ENCODE measurements around the gene CUL3. TPM values are rescaled to one million over a fixed set of nuclear protein-coding genes. Genes with fewer than 3 reads are reported as not detected.

CUL3 gene
- total RNA-seq, 2 donors from 2014 or later: 68.9 to 120 TPM

DNA sequence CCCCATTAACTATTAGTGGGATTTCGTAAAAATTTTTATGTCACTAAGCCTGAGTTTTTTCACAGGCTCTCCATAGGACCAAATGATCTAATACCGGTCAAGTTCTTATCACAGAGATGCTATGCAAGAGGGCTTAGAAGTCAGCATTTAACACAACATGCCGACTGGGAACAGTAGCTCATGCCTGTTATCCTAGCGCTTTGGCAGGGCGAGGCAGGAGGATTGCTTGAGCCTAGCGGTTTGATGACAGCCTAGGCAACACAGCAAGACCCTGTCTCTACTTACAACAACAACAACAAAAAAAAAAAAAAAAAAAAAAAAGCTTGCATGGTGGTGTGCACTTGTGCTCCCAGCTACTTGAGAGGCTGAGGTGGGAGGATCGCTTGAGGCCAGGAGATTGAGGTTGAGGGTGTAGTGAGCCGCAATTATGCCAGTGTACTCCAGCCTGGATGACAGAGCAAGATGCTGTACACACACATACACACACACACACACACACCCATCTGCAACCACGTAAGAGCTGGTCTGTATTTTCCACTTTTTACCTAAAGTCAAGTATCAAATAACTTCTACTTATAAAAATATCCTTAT, 115.7 kb downstream of the CUL3 start:
- H3K36me3 Mint-ChIP-seq: no peaks in the 10 kb centered on the region
- DNase-seq (ENCODE audit: low spot score in 2 of 2) (no peak), ATAC-seq (no peak)
- peaks cover 0 to under 1% of the 10 kb centered on the region in 2 donors for H3K9me3 Mint-ChIP-seq
- H3K27ac Mint-ChIP-seq: no peak overlapping the region

- no peaks in the 10 kb centered on the region for H3K36me3 Mint-ChIP-seq
- DNase-seq (ENCODE audit: low spot score in 2 of 2): no peak
- peak in 1 of 2 donors; percentile 26 for ATAC-seq
- no peak overlapping the region for H3K27ac Mint-ChIP-seq
- H3K9me3 Mint-ChIP-seq: peaks cover 7 to 8% of the 10 kb centered on the region in 2 donors
Measured at GRCh38 chr2:224466304-224466895, 118.8 kb downstream of the CUL3 start.

- peaks cover 13 to 20% of the 10 kb centered on the region in 2 donors for H3K9me3 Mint-ChIP-seq
- DNase-seq (ENCODE audit: low spot score in 2 of 2): no peak
- no peak overlapping the region for H3K27ac Mint-ChIP-seq
- H3K36me3 Mint-ChIP-seq: peaks cover 0 to 9% of the 10 kb centered on the region in 2 donors
- no peak for ATAC-seq
Measured at GRCh38 chr2:224461391-224461790, 123.8 kb downstream of the CUL3 start.

DNA sequence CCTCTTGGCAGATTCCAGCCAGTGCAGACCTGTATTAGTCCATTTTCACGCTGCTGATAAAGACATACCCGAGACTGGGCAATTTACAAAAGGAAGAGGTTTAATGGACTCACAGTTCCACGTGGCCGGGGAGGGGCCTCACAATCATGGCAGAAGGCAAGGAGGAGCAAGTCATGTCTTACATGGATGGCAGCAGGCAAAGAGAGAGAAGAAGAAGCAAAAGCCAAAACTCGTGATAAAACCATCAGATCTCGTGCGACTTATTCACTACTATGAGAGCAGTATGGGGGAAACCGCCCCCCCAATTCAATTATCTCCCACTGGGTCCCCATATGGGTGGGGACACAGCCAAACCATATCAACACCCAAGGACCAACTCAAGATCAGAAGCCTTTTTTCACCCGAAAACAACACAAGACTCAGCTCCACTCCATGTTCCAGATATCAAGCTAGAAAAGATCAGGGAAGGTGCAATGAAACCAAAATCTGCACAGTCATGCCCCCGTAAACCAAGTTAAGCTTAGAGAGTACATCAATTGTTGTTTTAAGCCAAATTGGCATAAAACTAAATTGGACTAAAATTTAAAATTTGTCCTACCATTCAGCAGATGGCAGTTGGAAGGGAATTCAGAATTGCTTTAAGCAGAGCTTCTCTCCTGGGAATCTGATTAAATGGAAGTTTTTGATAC, 127.6 kb downstream of the CUL3 start:
- DNase-seq (ENCODE audit: low spot score in 2 of 2) (no peak), ATAC-seq (no peak)
- H3K9me3 Mint-ChIP-seq: peaks cover 7 to 15% of the 10 kb centered on the region in 2 donors
- peaks cover 0 to 9% of the 10 kb centered on the region in 2 donors for H3K36me3 Mint-ChIP-seq
- H3K27ac Mint-ChIP-seq: no peak overlapping the region

- peaks cover 7 to 12% of the 10 kb centered on the region in 2 donors for H3K9me3 Mint-ChIP-seq
- ATAC-seq: no peak
- H3K27ac Mint-ChIP-seq: no peak overlapping the region
Measured at GRCh38 chr2:224453892-224454291, 131.3 kb downstream of the CUL3 start.

DNA sequence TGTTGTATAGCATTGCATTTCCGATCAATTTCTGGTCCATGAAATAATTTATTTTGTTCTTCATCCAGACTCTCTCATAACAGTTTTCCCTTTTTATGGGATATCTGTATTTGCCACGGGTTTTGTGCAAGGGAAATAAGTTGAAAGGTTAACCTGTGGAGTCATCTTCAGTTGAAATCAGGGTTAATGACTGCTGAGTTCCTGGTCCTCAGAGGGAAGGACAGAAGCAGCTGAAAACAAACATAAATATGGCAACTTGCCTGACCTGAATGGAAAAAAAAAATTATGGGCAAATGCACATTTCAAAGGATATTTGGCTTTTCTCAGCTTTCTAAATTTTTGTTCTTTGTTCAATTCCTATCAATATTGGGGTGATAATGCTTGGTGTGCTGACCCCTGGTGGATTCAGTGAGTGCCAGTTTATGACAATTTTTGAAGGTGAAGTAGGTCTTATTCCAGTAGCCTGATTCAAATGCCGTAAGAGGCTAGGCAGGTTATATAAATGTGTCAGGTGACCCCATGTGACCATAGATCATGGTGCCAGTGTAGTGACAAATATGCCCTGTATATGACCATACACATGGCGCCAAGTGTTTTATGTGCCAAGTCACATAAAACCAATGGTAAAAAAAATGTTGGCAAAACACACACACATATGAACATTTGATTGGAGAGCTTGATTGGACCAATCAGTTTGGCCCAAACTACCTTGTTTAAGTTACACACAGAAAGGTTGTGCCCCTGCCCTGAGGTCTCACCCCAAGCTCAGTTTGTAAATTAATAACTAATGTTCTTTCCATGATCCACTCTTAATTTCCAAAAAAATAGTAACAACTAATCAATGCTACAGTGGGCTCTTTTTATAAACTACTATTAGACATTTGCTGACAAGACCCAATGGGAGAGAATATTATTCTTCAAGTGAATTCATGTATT, 135.7 kb downstream of the CUL3 start:
- peak in 1 of 2 donors; percentile 64 for ATAC-seq
- H3K27ac Mint-ChIP-seq: no peak overlapping the region

More at GRCh38 chr2:224453892-224454291, 131.3 kb downstream of the CUL3 start:
- peaks cover 0 to 9% of the 10 kb centered on the region in 2 donors for H3K36me3 Mint-ChIP-seq
- DNase-seq (ENCODE audit: low spot score in 2 of 2): no peak

GRCh38 chr2:224448236-224448635, 136.9 kb downstream of the CUL3 start:
- no peaks in the 10 kb centered on the region for H3K9me3 Mint-ChIP-seq
- peaks cover 8 to 9% of the 10 kb centered on the region in 2 donors for H3K36me3 Mint-ChIP-seq
- ATAC-seq: no peak
- H3K27ac Mint-ChIP-seq: no peak overlapping the region
- no peak for DNase-seq (ENCODE audit: low spot score in 2 of 2)

More for the DNA sequence above, 135.7 kb downstream of the CUL3 start:
- no peak for DNase-seq (ENCODE audit: low spot score in 2 of 2)
- Mint-ChIP-seq H3K9me3 (no peaks in the 10 kb centered on the region), H3K36me3 (no peaks in the 10 kb centered on the region)

DNA sequence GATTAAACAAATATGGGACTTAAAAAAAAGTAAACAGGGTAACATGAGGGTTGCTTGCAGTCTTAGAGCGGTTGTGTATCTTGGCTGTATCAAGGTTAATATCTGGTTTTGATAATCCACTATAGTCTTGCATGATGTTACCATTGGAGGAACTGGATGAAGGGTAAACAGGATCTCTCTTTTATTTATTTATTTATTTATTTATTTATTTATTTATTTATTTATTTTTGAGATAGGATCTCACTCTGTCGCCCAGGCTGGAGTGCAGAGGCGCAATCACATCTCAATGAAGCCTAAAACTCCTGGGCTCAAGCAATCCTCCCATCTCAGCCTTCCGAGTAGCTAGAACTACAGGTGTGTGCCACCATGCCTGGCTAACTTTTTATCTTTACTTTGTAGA, 140.4 kb downstream of the CUL3 start:
- Mint-ChIP-seq H3K9me3 (no peaks in the 10 kb centered on the region), H3K36me3 (peaks cover 17 to 24% of the 10 kb centered on the region in 2 donors), H3K27ac (no peak overlapping the region)
- ATAC-seq (no peak), DNase-seq (ENCODE audit: low spot score in 2 of 2) (no peak)

DNA sequence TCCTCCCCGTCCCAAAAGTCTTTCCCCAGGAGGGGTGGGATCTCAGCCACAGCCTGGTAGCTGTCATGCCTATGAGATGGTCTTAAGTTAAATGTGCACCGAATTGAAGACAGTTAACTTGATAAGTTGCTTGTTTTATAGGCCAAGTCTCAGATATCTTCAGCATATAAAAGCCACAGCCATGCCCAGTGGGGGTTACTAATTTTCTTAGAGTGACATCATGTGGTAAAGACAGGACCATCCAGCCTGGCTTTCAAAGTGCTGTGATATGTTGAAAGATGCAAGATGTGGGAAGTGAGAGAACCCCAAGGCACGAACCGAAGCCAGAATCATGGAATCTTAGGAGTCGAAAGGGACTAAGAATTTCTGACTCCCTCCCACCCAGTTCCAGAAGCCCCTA, 141.1 kb downstream of the CUL3 start:
- no peak overlapping the region for H3K27ac Mint-ChIP-seq
- no peak for DNase-seq (ENCODE audit: low spot score in 2 of 2)
- no peaks in the 10 kb centered on the region for H3K9me3 Mint-ChIP-seq
- H3K36me3 Mint-ChIP-seq: peaks cover 17 to 24% of the 10 kb centered on the region in 2 donors
- ATAC-seq: no peak

- DNase-seq (ENCODE audit: low spot score in 2 of 2) (peak in 1 of 2 donors; percentile 8), ATAC-seq (peak; percentile 37 to 38)
- no peaks in the 10 kb centered on the region for H3K9me3 Mint-ChIP-seq
- H3K36me3 Mint-ChIP-seq: peaks cover 17 to 24% of the 10 kb centered on the region in 2 donors
- H3K27ac Mint-ChIP-seq: peak overlapping the region in 1 of 2 donors; percentile 79
Measured at GRCh38 chr2:224442071-224442967, 142.8 kb downstream of the CUL3 start.

- Mint-ChIP-seq H3K9me3 (no peaks in the 10 kb centered on the region), H3K36me3 (peaks cover 17 to 24% of the 10 kb centered on the region in 2 donors), H3K27ac (peak overlapping the region in 1 of 2 donors; percentile 26)
- ATAC-seq: no peak
- no peak for DNase-seq (ENCODE audit: low spot score in 2 of 2)
Measured at GRCh38 chr2:224440988-224441387, 144.2 kb downstream of the CUL3 start.

DNA sequence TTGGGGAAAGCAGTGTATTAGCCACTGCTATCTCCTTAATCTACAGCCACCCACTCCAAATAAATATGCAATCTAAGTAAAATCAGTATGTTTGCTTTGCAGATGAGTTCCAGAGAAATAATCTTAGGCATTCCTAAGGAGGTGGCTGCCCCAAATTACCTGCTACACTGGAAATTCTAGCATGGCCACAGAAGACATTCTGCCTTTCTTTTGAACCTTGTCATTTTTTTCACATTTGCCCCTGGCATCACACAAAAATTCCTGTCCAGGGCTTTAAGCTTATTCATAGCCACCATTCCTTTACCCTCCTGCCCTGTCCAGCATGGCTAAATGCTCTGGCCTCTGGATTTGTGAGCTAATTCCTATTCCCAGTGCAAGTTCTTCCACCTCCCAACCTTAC, 146.4 kb downstream of the CUL3 start:
- no peak overlapping the region for H3K27ac Mint-ChIP-seq
- H3K36me3 Mint-ChIP-seq: peaks cover 13 to 21% of the 10 kb centered on the region in 2 donors
- no peaks in the 10 kb centered on the region for H3K9me3 Mint-ChIP-seq
- ATAC-seq (no peak), DNase-seq (ENCODE audit: low spot score in 2 of 2) (no peak)

GRCh38 chr2:224436634-224437033, 148.5 kb downstream of the CUL3 start:
- DNase-seq (ENCODE audit: low spot score in 2 of 2): no peak
- peaks cover 0 to 6% of the 10 kb centered on the region in 2 donors for H3K9me3 Mint-ChIP-seq
- H3K27ac Mint-ChIP-seq: no peak overlapping the region
- H3K36me3 Mint-ChIP-seq: peaks cover 6 to 14% of the 10 kb centered on the region in 2 donors
- peak; percentile 67 to 90 for ATAC-seq

DNA sequence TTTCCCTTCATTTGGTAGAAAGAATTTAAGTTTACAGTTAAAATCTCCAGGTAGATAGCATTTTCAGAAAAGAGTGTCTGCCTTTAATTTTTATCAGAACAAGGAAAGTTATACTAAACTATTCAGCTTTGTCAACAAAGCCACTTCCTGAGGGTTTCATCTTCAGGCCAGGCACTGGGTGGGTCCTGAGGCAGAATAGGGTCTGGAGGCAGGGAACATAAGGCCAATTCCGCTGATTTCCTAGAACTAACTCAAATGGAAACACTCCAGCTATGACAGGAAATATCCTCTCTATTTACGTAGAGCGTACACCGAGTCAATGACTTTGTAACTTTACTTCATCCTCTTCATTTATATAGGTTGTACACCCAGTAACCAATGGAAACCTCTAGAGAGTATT, 150.5 kb downstream of the CUL3 start:
- Mint-ChIP-seq H3K9me3 (peaks cover 0 to 6% of the 10 kb centered on the region in 2 donors), H3K36me3 (peaks cover 0 to 6% of the 10 kb centered on the region in 2 donors), H3K27ac (no peak overlapping the region)
- DNase-seq (ENCODE audit: low spot score in 2 of 2): no peak
- ATAC-seq: no peak

DNA sequence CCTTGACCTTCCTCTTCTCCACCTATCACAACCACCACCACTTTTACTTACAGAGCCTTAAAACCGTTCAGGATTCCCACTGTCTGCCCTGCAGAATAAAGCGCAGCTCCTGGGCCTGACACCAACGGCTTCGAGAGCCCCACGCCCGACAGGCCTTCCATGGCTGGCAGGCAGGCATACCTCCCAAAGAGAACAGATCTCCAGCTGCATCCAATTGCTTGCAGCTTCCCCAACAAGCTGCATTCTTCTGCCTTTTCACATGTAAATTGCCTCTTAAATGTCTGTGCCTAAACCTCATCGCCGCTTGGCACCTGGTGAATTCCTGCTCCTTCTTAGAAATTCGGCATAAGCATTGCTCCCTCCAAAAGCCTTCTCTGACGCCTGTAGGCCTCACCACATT, 151.7 kb downstream of the CUL3 start:
- Mint-ChIP-seq H3K36me3 (peaks cover 0 to 6% of the 10 kb centered on the region in 2 donors), H3K27ac (peak overlapping the region in 1 of 2 donors; percentile 38), H3K9me3 (peaks cover 0 to 6% of the 10 kb centered on the region in 2 donors)
- DNase-seq (ENCODE audit: low spot score in 2 of 2) (no peak), ATAC-seq (no peak)
